HepG2 (cell line): ENCODE data around the gene HES6. TPM values are rescaled to one million over a fixed set of nuclear protein-coding genes. Genes with fewer than 3 reads are reported as not detected.

ENCODE experiments used
- ATAC-seq: fragments of 200-7000 bp; cut with Tn5 transposase; 3 replicates; pipeline ENCODE4 v1.9.1; 2020; ENCODE audit warnings: mild to moderate bottlenecking, moderate library complexity
- BruUV-seq: library from RNA; stranded (reverse); fragments of 400-500 nt; replicated peaks from 2 replicates; lab custom pipeline; 2021; lab: Mats Ljungman, UMichigan
- CTCF ChIA-PET: fragments of 300-600 bp; formaldehyde crosslinking; extraction: SDS; loops from one replicate; lab custom pipeline; 2021; ENCODE audit warnings: low total read pairs, inconsistent platforms, low intra/inter-chr PET ratio; lab: Yijun Ruan, JAX
- POLR2A ChIA-PET: fragments of 350-600 bp; sonication (Branson Sonifier 250); formaldehyde crosslinking; loops from one replicate; lab custom pipeline; 2020; ENCODE audit warnings: antibody characterized with exemption, inconsistent platforms; lab: Yijun Ruan, JAX
- DNase-seq: peaks from one replicate; pipeline ENCODE4 v3.0.0-alpha.2; 2015; ENCODE audit warnings: low spot score
- FAIRE-seq: peaks from 3 replicates; lab custom pipeline; 2011; peaks lifted over from hg19 to GRCh38; lab: Jason Lieb, UNC
- H2AFZ ChIP-seq: one replicate; pipeline ENCODE4 v1.6.1; 2011; ENCODE audit warnings: low read length, inconsistent platforms
- H3K27ac ChIP-seq: fragments of 300-600 bp; 3 replicates; pipeline ENCODE4 v1.8.0; 2011; ENCODE audit warnings: mixed run types, mild to moderate bottlenecking, mixed read lengths, low read length, inconsistent platforms; ENCODE audit not compliant: insufficient read depth; ENCODE audit errors: extremely low read length
- H3K27me3 ChIP-seq, 2 experiments: fragments of 200-600 bp in 1 of 2; 2 replicates in 1 of 2; 3 replicates in 1 of 2; pipeline versions ENCODE4 v1.6.0 to v1.8.0; 2011; ENCODE audit warnings: low read length in 2 of 2, mild to moderate bottlenecking in 2 of 2, moderate library complexity in 2 of 2, inconsistent platforms in 1 of 2; ENCODE audit not compliant: insufficient read depth in 2 of 2, control insufficient read depth in 1 of 2
- H3K36me3 ChIP-seq, 2 experiments: fragments of 200-600 bp in 1 of 2; replicated peaks in 1 of 2; 2 replicates in 1 of 2; 3 replicates in 1 of 2; pipeline versions ENCODE4 v1.5.1 to v1.8.0; 2011; ENCODE audit warnings: low read length in 2 of 2, inconsistent platforms in 1 of 2; ENCODE audit not compliant: insufficient read depth in 2 of 2, control insufficient read depth in 1 of 2
- H3K4me1 ChIP-seq: 2 replicates; pipeline ENCODE4 v1.5.1; 2012; ENCODE audit warnings: low read length, inconsistent platforms; ENCODE audit not compliant: insufficient read depth
- H3K4me2 ChIP-seq: 2 replicates; pipeline ENCODE4 v1.6.0; 2011; ENCODE audit warnings: low read depth, low read length, inconsistent platforms
- H3K4me3 ChIP-seq, 3 experiments: fragments of 200-600 bp in 1 of 3; sonication (generic), shearing (Covaris generic) in 1 of 3; replicated peaks in 1 of 3; 2 replicates each; pipeline ENCODE4 v1.5.1; 2011 to 2016; ENCODE audit warnings: low read length in 3 of 3, inconsistent platforms in 2 of 3, low read depth in 2 of 3, mild to moderate bottlenecking in 2 of 3, control low read depth in 1 of 3, mixed read lengths in 1 of 3; ENCODE audit not compliant: insufficient read depth in 1 of 3
- H3K79me2 ChIP-seq: one replicate; pipeline ENCODE4 v1.6.1; 2011; ENCODE audit warnings: low read length, inconsistent platforms; ENCODE audit not compliant: insufficient read depth
- H3K9ac ChIP-seq: 2 replicates; pipeline ENCODE4 v1.6.0; 2011; ENCODE audit warnings: mild to moderate bottlenecking, low read depth, low read length, inconsistent platforms; ENCODE audit not compliant: insufficient read depth
- H3K9me3 ChIP-seq: 2 replicates; pipeline ENCODE4 v1.5.1; 2012; ENCODE audit warnings: mild to moderate bottlenecking, low read length
- H4K20me1 ChIP-seq: 2 replicates; pipeline ENCODE4 v1.6.0; 2011; ENCODE audit warnings: inconsistent platforms, mild to moderate bottlenecking, low read length, moderate library complexity; ENCODE audit not compliant: insufficient read depth
- MEIS2 ChIP-seq: sonication (generic); formaldehyde crosslinking; IDR thresholded peaks from 2 replicates; pipeline ENCODE4 v1.9.0; 2021; ENCODE audit warnings: mild to moderate bottlenecking, missing genetic modification reagents
- RXRA ChIP-seq: sonication (generic); formaldehyde crosslinking; IDR thresholded peaks from 2 replicates; pipeline ENCODE4 v1.5.1; 2020; ENCODE audit warnings: missing genetic modification reagents
- SCMH1 ChIP-seq: sonication (generic); formaldehyde crosslinking; IDR thresholded peaks from 2 replicates; pipeline ENCODE4 v1.9.0; 2021; ENCODE audit warnings: missing genetic modification reagents, mild to moderate bottlenecking, borderline replicate concordance
- UBTF ChIP-seq: sonication (generic); formaldehyde crosslinking; IDR thresholded peaks from 2 replicates; pipeline ENCODE4 v1.4.0; 2020; ENCODE audit warnings: mild to moderate bottlenecking, missing genetic modification reagents
- ZNF543 ChIP-seq: sonication (generic); formaldehyde crosslinking; IDR thresholded peaks from 2 replicates; pipeline ENCODE4 v1.4.0; 2020; ENCODE audit warnings: mild to moderate bottlenecking, missing genetic modification reagents
- ZNF790 ChIP-seq: sonication (generic); formaldehyde crosslinking; IDR thresholded peaks from 2 replicates; pipeline ENCODE4 v1.8.0; 2022; ENCODE audit warnings: missing genetic modification reagents, mild to moderate bottlenecking, borderline replicate concordance
- WGBS: methylation state at CpG from one replicate; pipeline ENCODE4 v1.1.6; 2017; ENCODE audit warnings: low lambda C conversion rate; 5-methylcytosine and 5-hydroxymethylcytosine counted together
- in situ Hi-C: cut with HindIII; loops from 2 replicates; pipeline ENCODE4 v1.10.0; 2017; ENCODE audit warnings: low pct_unique_long_range_greater_than_20kb; ENCODE audit not compliant: extremely low pct_ligation_motif_present
- intact Hi-C: fragments of 100-400 bp; cut with micrococcal nuclease; formaldehyde crosslinking; loops from one replicate; pipeline ENCODE4 v1.10.0; 2022; ENCODE audit not compliant: unreplicated experiment
- polyA plus RNA-seq, 8 experiments: library from polyadenylated mRNA; depleted of rRNA in 3 of 8; stranded (reverse) in 7 of 8; unstranded in 1 of 8; fragments of >200 nt; fragmentation: Illumina TruSeq in 4 of 8; extraction: Trizol in 4 of 8; gene quantifications; 2 replicates each; pipeline versions ENCODE4 v1.2.1 to v1.2.3, GENCODE V29; 2011 to 2016; ENCODE audit warnings: low read depth in 4 of 8, missing spikeins in 1 of 8, mixed read lengths in 1 of 8; ENCODE audit not compliant: insufficient read depth in 1 of 8
- total RNA-seq, 5 experiments: library from RNA; depleted of rRNA; stranded (reverse); fragments of >200 nt; fragmentation: Illumina TruSeq; extraction: Trizol; gene quantifications; 2 replicates each; pipeline ENCODE4 v1.2.3, GENCODE V29; 2016; ENCODE audit warnings: low read depth in 1 of 5

HES6 gene
- total and polyA plus RNA-seq, 2 of the 13 experiments (the other 11 are each of a cell fraction or from before 2014, with no cell fraction given), result 19.5 to 82.8 TPM

DNA sequence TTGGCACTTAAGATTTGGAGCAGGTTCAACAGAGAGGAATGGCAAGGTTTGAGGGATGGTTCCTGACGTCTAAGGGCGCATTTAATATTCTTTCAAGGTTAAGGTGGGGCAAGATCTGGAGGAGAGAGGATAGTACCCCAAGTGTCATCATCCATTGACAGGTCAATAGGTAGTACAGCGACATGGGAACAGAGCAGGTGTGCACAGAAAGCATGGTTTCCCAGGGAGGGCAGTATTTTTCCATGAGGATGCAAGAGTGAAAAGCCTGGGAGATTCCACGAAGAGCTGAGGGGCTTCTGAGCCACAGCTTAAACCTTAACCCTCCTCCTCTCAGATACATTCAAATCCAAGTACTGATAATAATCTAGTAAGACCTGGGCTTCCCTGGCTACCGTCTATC is 9.1 kb downstream of the HES6 start (continued):
- TF ChIP-seq UBTF (CRISPR knock-in tag), result no peak
- TF ChIP-seq SCMH1, result no peak
- TF ChIP-seq ZNF543 (CRISPR knock-in tag), result no peak
- TF ChIP-seq ZNF790 (CRISPR knock-in tag), result no peak
- TF ChIP-seq, all 625 proteins: peak for 0

GRCh38 chr2:238228700-238229099 is 11.1 kb downstream of the HES6 start:
- FAIRE-seq, result no peak
- Histone ChIP-seq H3K79me2 (no peaks in the 10 kb centered on the region), H2AFZ (no peak overlapping the region), H3K9me3 (no peaks in the 10 kb centered on the region), H4K20me1 (no peaks in the 10 kb centered on the region), H3K27ac (no peak overlapping the region), H3K4me3 (no peak overlapping the region), H3K9ac (no peak overlapping the region), H3K36me3 (no peaks in the 10 kb centered on the region), H3K4me2 (no peak overlapping the region), H3K4me1 (peaks cover 12% of the 10 kb centered on the region; the same call in 1 of the 2 replicates), H3K27me3 (peaks cover 17 to 68% of the 10 kb centered on the region in 2 experiments)
- POLR2A ChIA-PET, result no interaction called here
- CTCF ChIA-PET, result no interaction called here
- WGBS, result 15% methylated on average over 4 of the region's 4 CpGs
- in situ Hi-C loops, result no loop called here
- TF ChIP-seq RXRA (CRISPR knock-in tag) (no peak), MEIS2 (CRISPR knock-in tag) (no peak)
- ATAC-seq, result no peak
- DNase-seq, result no peak
- no TSS peak for BruUV-seq
- intact Hi-C loops, result no loop called here
